Measurements from ENCODE around the gene DCAF6.

The DCAF6 gene

DNA sequence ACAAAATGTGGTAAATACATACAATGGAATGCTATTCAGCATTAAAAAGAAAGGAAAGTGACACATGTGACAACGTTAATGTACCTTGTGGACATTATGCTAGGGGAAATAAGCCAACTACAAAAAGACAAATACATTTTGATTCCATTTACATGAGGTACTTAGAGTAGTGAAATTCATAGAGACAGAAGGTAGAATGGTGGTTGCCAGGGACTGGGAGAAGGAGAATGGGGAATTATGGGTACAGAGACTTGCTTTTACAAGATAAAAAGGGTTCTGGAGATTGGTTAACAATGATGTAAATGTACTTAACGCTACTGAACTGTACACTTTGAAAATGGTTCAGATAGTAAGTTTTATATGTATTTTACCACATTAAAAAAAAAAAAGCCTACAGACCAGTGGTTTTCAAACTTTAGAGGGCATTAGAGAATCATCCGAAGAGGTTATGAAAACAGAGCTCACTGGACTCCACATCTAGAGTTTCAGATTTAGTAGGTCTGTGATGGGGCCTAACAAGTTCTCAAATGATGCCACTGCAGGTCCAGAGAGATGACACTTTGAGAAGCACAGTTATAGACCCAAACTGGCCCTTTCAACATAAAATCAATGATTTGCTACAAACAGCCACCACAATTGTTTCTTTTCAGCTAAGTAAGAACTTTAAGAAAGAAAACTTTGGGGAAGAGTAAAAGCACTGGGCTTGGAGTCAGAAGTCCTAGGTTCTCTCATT is 13.0 kb upstream of the DCAF6 start:
- Histone ChIP-seq H3K36me3 (ENCODE audit: insufficient read depth, low read length) (peaks cover 25% of the 10 kb centered on the region), H3K27ac (ENCODE audit: low read depth, low read length, poor library complexity, severe bottlenecking) (no peak overlapping the region), H3K9me3 (ENCODE audit: low read length) (no peaks in the 10 kb centered on the region), H4K20me1 (ENCODE audit: insufficient read depth, low read length) (no peaks in the 10 kb centered on the region), H2AFZ (ENCODE audit: low read length) (no peak overlapping the region), H3K4me3 (ENCODE audit: low read depth, low read length, poor library complexity, severe bottlenecking) (no peak overlapping the region), H3K4me1 (ENCODE audit: insufficient read depth, low read length, severe bottlenecking) (peaks cover 9% of the 10 kb centered on the region), H3F3A (ENCODE audit: insufficient read depth, low read length) (no peaks in the 10 kb centered on the region), H3K9ac (ENCODE audit: low read length) (no peak overlapping the region), H3K4me2 (ENCODE audit: low read length) (no peak overlapping the region), H3K9me2 (ENCODE audit: low read depth, low read length) (no peaks in the 10 kb centered on the region), H3K79me2 (ENCODE audit: insufficient read depth, low read length) (peaks cover 7% of the 10 kb centered on the region; the same call in 1 of the 2 replicates), H3K27me3 (ENCODE audit: insufficient read depth, low read length) (no peaks in the 10 kb centered on the region)
- TF ChIP-seq, protein P1, sequence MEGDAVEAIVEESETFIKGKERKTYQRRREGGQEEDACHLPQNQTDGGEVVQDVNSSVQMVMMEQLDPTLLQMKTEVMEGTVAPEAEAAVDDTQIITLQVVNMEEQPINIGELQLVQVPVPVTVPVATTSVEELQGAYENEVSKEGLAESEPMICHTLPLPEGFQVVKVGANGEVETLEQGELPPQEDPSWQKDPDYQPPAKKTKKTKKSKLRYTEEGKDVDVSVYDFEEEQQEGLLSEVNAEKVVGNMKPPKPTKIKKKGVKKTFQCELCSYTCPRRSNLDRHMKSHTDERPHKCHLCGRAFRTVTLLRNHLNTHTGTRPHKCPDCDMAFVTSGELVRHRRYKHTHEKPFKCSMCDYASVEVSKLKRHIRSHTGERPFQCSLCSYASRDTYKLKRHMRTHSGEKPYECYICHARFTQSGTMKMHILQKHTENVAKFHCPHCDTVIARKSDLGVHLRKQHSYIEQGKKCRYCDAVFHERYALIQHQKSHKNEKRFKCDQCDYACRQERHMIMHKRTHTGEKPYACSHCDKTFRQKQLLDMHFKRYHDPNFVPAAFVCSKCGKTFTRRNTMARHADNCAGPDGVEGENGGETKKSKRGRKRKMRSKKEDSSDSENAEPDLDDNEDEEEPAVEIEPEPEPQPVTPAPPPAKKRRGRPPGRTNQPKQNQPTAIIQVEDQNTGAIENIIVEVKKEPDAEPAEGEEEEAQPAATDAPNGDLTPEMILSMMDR (IDR thresholded peaks at IDR 0.05; ENCODE audit: low read length) = no peak
- no peak for TF ChIP-seq EZH2 (IDR thresholded peaks at IDR 0.05; ENCODE audit: borderline replicate concordance, low read length)

DNA sequence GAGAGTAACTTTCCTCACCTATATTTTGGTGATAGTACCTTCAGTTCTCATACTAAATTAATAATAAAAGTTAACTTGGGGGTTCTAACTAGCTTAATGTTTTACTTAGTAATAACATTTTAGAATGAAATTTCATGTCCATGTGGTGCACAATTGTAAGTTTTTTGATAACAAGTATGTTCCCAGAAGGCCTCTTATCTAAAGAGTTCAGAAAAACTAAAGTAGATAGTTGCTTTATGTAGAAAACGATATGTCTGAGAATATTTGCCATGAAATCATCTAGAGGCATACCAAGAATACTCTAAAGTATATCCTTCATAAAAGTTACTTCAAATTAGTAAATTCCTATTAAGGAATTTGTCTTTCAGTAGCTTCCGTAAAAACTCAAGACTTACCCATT is 12.4 kb upstream of the DCAF6 start:
- H3K27ac ChIP-seq (ENCODE audit: low read depth, low read length, poor library complexity, severe bottlenecking) = no peak overlapping the region
- peaks cover 12% of the 10 kb centered on the region; the same call in 1 of the 2 replicates for H3K79me2 ChIP-seq (ENCODE audit: insufficient read depth, low read length)
- H3K4me3 ChIP-seq (ENCODE audit: low read depth, low read length, poor library complexity, severe bottlenecking) = no peak overlapping the region
- no peak overlapping the region for H2AFZ ChIP-seq (ENCODE audit: low read length)
- H3K4me1 ChIP-seq (ENCODE audit: insufficient read depth, low read length, severe bottlenecking) = peaks cover 9% of the 10 kb centered on the region
- H3K36me3 ChIP-seq (ENCODE audit: insufficient read depth, low read length) = peaks cover 25% of the 10 kb centered on the region
- no peaks in the 10 kb centered on the region for H3K27me3 ChIP-seq (ENCODE audit: insufficient read depth, low read length)
- no peak overlapping the region for H3K9ac ChIP-seq (ENCODE audit: low read length)
- no peak for TF ChIP-seq EZH2 (IDR thresholded peaks at IDR 0.05; ENCODE audit: borderline replicate concordance, low read length)
- TF ChIP-seq, protein P1 (IDR thresholded peaks at IDR 0.05; ENCODE audit: low read length) = no peak
- no peaks in the 10 kb centered on the region for H3F3A ChIP-seq (ENCODE audit: insufficient read depth, low read length)
- H3K9me3 ChIP-seq (ENCODE audit: low read length) = no peaks in the 10 kb centered on the region
- no peak overlapping the region for H3K4me2 ChIP-seq (ENCODE audit: low read length)
- no peaks in the 10 kb centered on the region for H3K9me2 ChIP-seq (ENCODE audit: low read depth, low read length)
- H4K20me1 ChIP-seq (ENCODE audit: insufficient read depth, low read length) = no peaks in the 10 kb centered on the region

DNA sequence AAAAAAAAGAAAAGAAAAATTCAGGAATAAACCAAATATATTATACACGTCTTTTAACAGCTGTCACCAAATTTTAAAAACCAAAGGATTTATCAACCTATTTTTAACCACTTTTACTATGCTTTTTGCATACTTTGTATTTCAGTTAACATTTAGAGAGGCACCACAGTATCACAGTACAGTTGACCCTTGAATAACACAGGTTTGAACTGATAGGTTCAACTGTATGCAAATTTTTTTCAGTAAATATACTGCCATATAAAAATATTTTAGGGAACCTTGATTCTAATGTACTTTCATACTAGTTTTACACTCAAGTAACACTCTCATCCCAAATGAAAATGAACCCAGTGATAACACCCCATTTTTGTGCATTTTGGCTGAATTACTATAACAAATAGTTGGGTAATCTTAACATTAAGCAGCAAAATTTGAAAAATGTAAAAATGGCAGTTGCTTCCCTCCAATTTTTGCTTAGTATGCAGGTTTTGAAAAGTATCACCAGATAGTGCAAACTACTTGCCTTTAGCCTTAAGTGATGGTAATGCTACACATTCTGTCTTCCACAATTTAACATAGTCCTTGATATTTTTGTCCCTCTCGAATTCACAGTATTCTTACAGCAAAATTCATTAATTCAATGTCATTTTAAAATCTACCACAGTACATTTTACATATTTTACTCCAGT is 11.8 kb upstream of the DCAF6 start:
- Histone ChIP-seq H3K9me3 (ENCODE audit: low read length) (no peaks in the 10 kb centered on the region), H4K20me1 (ENCODE audit: insufficient read depth, low read length) (no peaks in the 10 kb centered on the region), H2AFZ (ENCODE audit: low read length) (no peak overlapping the region), H3K9me2 (ENCODE audit: low read depth, low read length) (no peaks in the 10 kb centered on the region), H3K4me2 (ENCODE audit: low read length) (no peak overlapping the region), H3K4me1 (ENCODE audit: insufficient read depth, low read length, severe bottlenecking) (peaks cover 11% of the 10 kb centered on the region), H3K9ac (ENCODE audit: low read length) (no peak overlapping the region), H3K79me2 (ENCODE audit: insufficient read depth, low read length) (peaks cover 17% of the 10 kb centered on the region), H3K27ac (ENCODE audit: low read depth, low read length, poor library complexity, severe bottlenecking) (peak overlapping the region; percentile 17), H3K36me3 (ENCODE audit: insufficient read depth, low read length) (peaks cover 24% of the 10 kb centered on the region), H3K27me3 (ENCODE audit: insufficient read depth, low read length) (no peaks in the 10 kb centered on the region), H3F3A (ENCODE audit: insufficient read depth, low read length) (no peaks in the 10 kb centered on the region), H3K4me3 (ENCODE audit: low read depth, low read length, poor library complexity, severe bottlenecking) (no peak overlapping the region)
- no peak for TF ChIP-seq EZH2 (IDR thresholded peaks at IDR 0.05; ENCODE audit: borderline replicate concordance, low read length)
- TF ChIP-seq, protein P1 (IDR thresholded peaks at IDR 0.05; ENCODE audit: low read length) = no peak
